Endothelial cell of umbilical vein (primary cell): Measurements from ENCODE around the gene UST. TPM values are rescaled to one million over a fixed set of nuclear protein-coding genes. Genes with fewer than 3 reads are reported as not detected.

Experiments used
- BruUV-seq: library from RNA; stranded (reverse); fragments of 400-500 nt; replicated peaks from 2 replicates; lab custom pipeline; 2021; lab: Mats Ljungman, UMichigan
- CTCF ChIA-PET: fragments of 300-600, 350-600 bp; sonication (Branson Sonifier 250); formaldehyde crosslinking; loops from one replicate; lab custom pipeline; 2021; ENCODE audit warnings: antibody characterized with exemption, inconsistent platforms; lab: Charles Lee
- POLR2A ChIA-PET: fragments of 300-600, 350-600 bp; sonication (Branson Sonifier 250); formaldehyde crosslinking; loops from one replicate; lab custom pipeline; 2021; ENCODE audit warnings: antibody characterized with exemption, inconsistent platforms; lab: Charles Lee
- DNase-seq: peaks from one replicate; pipeline ENCODE4 v3.0.0-alpha.2; 2011; ENCODE audit warnings: low read depth, low spot score
- FAIRE-seq: peaks from 2 replicates; lab custom pipeline; 2011; peaks lifted over from hg19 to GRCh38; lab: Jason Lieb, UNC
- H2AFZ ChIP-seq: 2 replicates; pipeline ENCODE4 v1.6.0; 2012; ENCODE audit warnings: low read depth, low read length, control low read depth, inconsistent platforms
- H3K27ac ChIP-seq: 2 replicates; pipeline ENCODE4 v1.5.1; 2011; ENCODE audit warnings: low read depth, mild to moderate bottlenecking, control low read depth, low read length, moderate library complexity; ENCODE audit not compliant: insufficient read depth
- H3K27me3 ChIP-seq, 2 experiments: 2 replicates each; pipeline versions ENCODE4 v1.6.0 to v1.6.1; 2011; ENCODE audit warnings: low read length in 2 of 2, mixed read lengths in 1 of 2; ENCODE audit not compliant: control insufficient read depth in 2 of 2, insufficient read depth in 2 of 2
- H3K36me3 ChIP-seq, 2 experiments: 2 replicates in 1 of 2; 3 replicates in 1 of 2; pipeline ENCODE4 v1.5.1; 2011; ENCODE audit warnings: low read length in 2 of 2, mild to moderate bottlenecking in 1 of 2, moderate library complexity in 1 of 2; ENCODE audit not compliant: control insufficient read depth in 2 of 2, insufficient read depth in 2 of 2; ENCODE audit errors: extremely low read depth in 1 of 2
- H3K4me1 ChIP-seq: 3 replicates; pipeline ENCODE4 v1.5.1; 2011; ENCODE audit warnings: mild to moderate bottlenecking, low read length; ENCODE audit not compliant: control insufficient read depth, insufficient read depth; ENCODE audit errors: extremely low read depth
- H3K4me2 ChIP-seq: 2 replicates; pipeline ENCODE4 v1.6.1; 2011; ENCODE audit warnings: low read length, control low read depth, mixed read lengths; ENCODE audit not compliant: insufficient read depth
- H3K4me3 ChIP-seq, 3 experiments: fragments of 200-600 bp in 1 of 3; sonication (generic), shearing (Covaris generic) in 1 of 3; replicated peaks in 1 of 3; 2 replicates each; pipeline ENCODE4 v1.5.1; 2011 to 2016; ENCODE audit warnings: control low read depth in 3 of 3, low read length in 3 of 3, mild to moderate bottlenecking in 2 of 3, inconsistent platforms in 1 of 3, low read depth in 1 of 3, moderate library complexity in 1 of 3; ENCODE audit not compliant: insufficient read depth in 1 of 3
- H3K79me2 ChIP-seq: 2 replicates; pipeline ENCODE4 v1.6.0; 2012; ENCODE audit warnings: low read length, inconsistent platforms; ENCODE audit not compliant: control insufficient read depth, insufficient read depth
- H3K9ac ChIP-seq: replicated peaks from 2 replicates; pipeline ENCODE3; 2011; ENCODE audit warnings: low read length, control low read depth; ENCODE audit not compliant: insufficient read depth; ENCODE audit errors: extremely low read depth
- H3K9me1 ChIP-seq: replicated peaks from 3 replicates; pipeline ENCODE4 v1.6.0; 2011; ENCODE audit warnings: mild to moderate bottlenecking, low read length; ENCODE audit not compliant: control insufficient read depth, insufficient read depth; ENCODE audit errors: extremely low read depth
- H3K9me3 ChIP-seq: replicated peaks from 2 replicates; pipeline ENCODE4 v1.5.1; 2012; ENCODE audit warnings: low read length, inconsistent platforms; ENCODE audit not compliant: control insufficient read depth, insufficient read depth
- H4K20me1 ChIP-seq: replicated peaks from 2 replicates; pipeline ENCODE3; 2011; ENCODE audit warnings: mild to moderate bottlenecking, low read length; ENCODE audit not compliant: control insufficient read depth, insufficient read depth; ENCODE audit errors: extremely low read depth
- EZH2 ChIP-seq: IDR thresholded peaks from 2 replicates; pipeline ENCODE4 v1.6.1; 2012; ENCODE audit warnings: borderline replicate concordance, low read depth, mild to moderate bottlenecking, moderate library complexity, low read length, inconsistent platforms; ENCODE audit not compliant: severe bottlenecking
- GATA2 ChIP-seq: IDR thresholded peaks from 2 replicates; pipeline ENCODE4 v1.7.0; 2011; ENCODE audit warnings: low read depth, mild to moderate bottlenecking, moderate library complexity, mixed read lengths, low read length; ENCODE audit not compliant: insufficient read length, insufficient read depth
- MYC ChIP-seq: IDR thresholded peaks from one replicate; pipeline ENCODE4 v1.6.1; 2011; ENCODE audit warnings: mild to moderate bottlenecking, low read depth, low read length
- dilution Hi-C: fragments of 300-500 bp; cut with MboI; formaldehyde crosslinking; loops from one replicate; pipeline ENCODE4 v1.15.0; 2019; ENCODE audit warnings: low sequenced_read_pairs; ENCODE audit not compliant: extremely low pct_ligation_motif_present
- intact Hi-C: fragments of 100-400 bp; cut with micrococcal nuclease; formaldehyde crosslinking; loops from one replicate; pipeline ENCODE4 v1.10.0; 2022
- polyA plus RNA-seq, 4 experiments: library from polyadenylated mRNA; depleted of rRNA in 3 of 4; stranded (reverse) in 3 of 4; unstranded in 1 of 4; fragments of >200 nt; gene quantifications; 2 replicates each; pipeline versions ENCODE4 v1.2.1 to v1.2.3, GENCODE V29; 2011 to 2012; ENCODE audit warnings: missing spikeins in 1 of 4
- total RNA-seq: library from RNA; stranded (reverse); gene quantifications from 2 replicates; pipeline ENCODE4 v1.2.3, GENCODE V29; 2021
- TF ChIP-seq, protein P1 (sequence below), 2 donors: IDR thresholded peaks; 1 replicate in 1 of 2; 2 replicates in 1 of 2; pipeline ENCODE4 v1.5.1; 2011; ENCODE audit warnings: low read length in 2 of 2, mild to moderate bottlenecking in 2 of 2, moderate library complexity in 2 of 2, control low read depth in 1 of 2, inconsistent platforms in 1 of 2, low read depth in 1 of 2; ENCODE audit not compliant: insufficient read depth in 1 of 2; ENCODE audit errors: extremely low read depth in 1 of 2

The UST gene
- total and polyA plus RNA-seq, 2 donors (not counting 3 experiments of a cell fraction or from before 2014, with no cell fraction given): 0.26 to 0.84 TPM

DNA sequence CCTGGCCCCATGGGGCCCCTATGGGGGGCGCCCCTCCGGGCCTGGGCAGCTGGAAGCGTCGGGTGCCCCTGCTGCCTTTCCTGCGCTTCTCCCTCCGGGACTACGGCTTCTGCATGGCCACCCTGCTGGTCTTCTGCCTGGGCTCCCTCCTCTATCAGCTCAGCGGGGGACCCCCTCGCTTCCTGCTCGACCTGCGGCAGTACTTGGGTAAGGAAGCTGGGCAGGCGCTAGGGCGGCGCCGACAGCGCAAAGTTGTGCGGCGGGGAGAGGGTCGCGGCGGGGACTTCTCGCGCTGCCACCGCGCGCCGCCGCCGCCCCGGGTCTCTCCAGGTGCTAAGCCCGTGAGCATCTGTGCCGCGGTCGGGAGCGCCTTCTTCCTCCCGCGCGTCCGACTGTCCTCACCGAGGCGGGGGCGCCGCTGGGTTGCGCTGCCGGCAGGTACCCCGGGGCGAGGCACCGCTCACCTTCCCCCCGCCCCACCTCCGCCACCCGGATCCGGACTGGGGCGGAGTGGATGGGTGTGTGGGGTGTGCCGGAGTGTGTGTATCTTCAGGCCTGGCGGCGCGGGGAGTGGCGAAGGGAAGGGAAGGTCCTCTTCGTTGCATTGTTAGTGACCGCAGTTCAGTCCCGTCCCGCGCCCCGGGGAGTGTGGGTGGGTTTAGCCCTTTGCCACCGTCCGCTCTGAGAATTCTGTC lies 788 bp downstream of the UST start:
- no peaks in the 10 kb centered on the region for H3K36me3 ChIP-seq
- H4K20me1 ChIP-seq: no peaks in the 10 kb centered on the region
- intact Hi-C loops: loop anchor here (5.0 kb wide), 1 partner anchor 170 kb away; no protein-coding TSS in a partner anchor
- DNase-seq (peak; percentile 6), FAIRE-seq (no peak)
- H3K9ac ChIP-seq: no peak overlapping the region
- peak overlapping the region; percentile 11 to 65 (median 38) for H3K4me3 ChIP-seq
- peaks cover 38 to 52% of the 10 kb centered on the region in 2 experiments for H3K27me3 ChIP-seq
- no peak overlapping the region for H3K27ac ChIP-seq
- H3K79me2 ChIP-seq: no peaks in the 10 kb centered on the region
- H3K9me3 ChIP-seq: no peaks in the 10 kb centered on the region
- ChIA-PET POLR2A (no interaction called here), CTCF (interaction anchor here (1.4 kb wide), 1 partner anchor 9 kb away, joined by 7 read pairs; no protein-coding TSS in a partner anchor)
- H3K4me2 ChIP-seq: peak overlapping the region; percentile 69
- BruUV-seq: no TSS peak
- dilution Hi-C loops: no loop called here
- H3K9me1 ChIP-seq: no peaks in the 10 kb centered on the region
- peaks cover 7% of the 10 kb centered on the region for H3K4me1 ChIP-seq
- H2AFZ ChIP-seq: peak overlapping the region; percentile 60
- TF ChIP-seq MYC: no peak
- peak; percentile 98 for TF ChIP-seq EZH2
- TF ChIP-seq, protein P1, sequence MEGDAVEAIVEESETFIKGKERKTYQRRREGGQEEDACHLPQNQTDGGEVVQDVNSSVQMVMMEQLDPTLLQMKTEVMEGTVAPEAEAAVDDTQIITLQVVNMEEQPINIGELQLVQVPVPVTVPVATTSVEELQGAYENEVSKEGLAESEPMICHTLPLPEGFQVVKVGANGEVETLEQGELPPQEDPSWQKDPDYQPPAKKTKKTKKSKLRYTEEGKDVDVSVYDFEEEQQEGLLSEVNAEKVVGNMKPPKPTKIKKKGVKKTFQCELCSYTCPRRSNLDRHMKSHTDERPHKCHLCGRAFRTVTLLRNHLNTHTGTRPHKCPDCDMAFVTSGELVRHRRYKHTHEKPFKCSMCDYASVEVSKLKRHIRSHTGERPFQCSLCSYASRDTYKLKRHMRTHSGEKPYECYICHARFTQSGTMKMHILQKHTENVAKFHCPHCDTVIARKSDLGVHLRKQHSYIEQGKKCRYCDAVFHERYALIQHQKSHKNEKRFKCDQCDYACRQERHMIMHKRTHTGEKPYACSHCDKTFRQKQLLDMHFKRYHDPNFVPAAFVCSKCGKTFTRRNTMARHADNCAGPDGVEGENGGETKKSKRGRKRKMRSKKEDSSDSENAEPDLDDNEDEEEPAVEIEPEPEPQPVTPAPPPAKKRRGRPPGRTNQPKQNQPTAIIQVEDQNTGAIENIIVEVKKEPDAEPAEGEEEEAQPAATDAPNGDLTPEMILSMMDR (IDR thresholded peaks at IDR 0.05; ENCODE audit: extremely low read depth in 1 of 2, insufficient read depth in 1 of 2, low read depth in 1 of 2, low read length in 2 of 2): no peak
- TF ChIP-seq GATA2: no peak
